Smooth muscle cell (in vitro differentiated cells): ENCODE results near the gene CYP2U1. TPM values are rescaled to one million over a fixed set of nuclear protein-coding genes. Genes with fewer than 3 reads are reported as not detected.

Experiments
- DNase-seq: peaks from one replicate; lab custom pipeline; 2025; ENCODE audit not compliant: unreplicated experiment; lab: John Stamatoyannopoulos, UW
- H2AFZ ChIP-seq: fragments of 200-600 bp; sonication (generic); 2 replicates; pipeline ENCODE4 v1.6.0; 2016; ENCODE audit warnings: antibody characterized with exemption, low read depth, mild to moderate bottlenecking
- H3F3A ChIP-seq: fragments of 200-600 bp; sonication (generic); 2 replicates; pipeline ENCODE4 v1.6.0; 2017; ENCODE audit warnings: antibody characterized with exemption, low read depth
- H3K27ac ChIP-seq: fragments of 200-600 bp; sonication (generic); 2 replicates; pipeline ENCODE4 v1.5.1; 2016; ENCODE audit warnings: low read depth, mild to moderate bottlenecking
- H3K27me3 ChIP-seq: fragments of 200-600 bp; sonication (generic); 2 replicates; pipeline ENCODE4 v1.6.1; 2016; ENCODE audit warnings: low read depth, mild to moderate bottlenecking
- H3K36me3 ChIP-seq: fragments of 200-600 bp; sonication (generic); 2 replicates; pipeline ENCODE4 v1.5.1; 2016; ENCODE audit warnings: low read depth
- H3K4me1 ChIP-seq: fragments of 200-600 bp; sonication (generic); 2 replicates; pipeline ENCODE4 v1.5.1; 2016; ENCODE audit warnings: low read depth
- H3K4me2 ChIP-seq: fragments of 200-600 bp; sonication (generic); 2 replicates; pipeline ENCODE4 v1.6.0; 2016; ENCODE audit warnings: mild to moderate bottlenecking
- H3K4me3 ChIP-seq: fragments of 200-600 bp; sonication (generic); 2 replicates; pipeline ENCODE4 v1.5.1; 2016; ENCODE audit warnings: mild to moderate bottlenecking
- H3K79me2 ChIP-seq: fragments of 200-600 bp; sonication (generic); 2 replicates; pipeline ENCODE4 v1.6.0; 2016; ENCODE audit warnings: low read depth, mild to moderate bottlenecking
- H3K9ac ChIP-seq: fragments of 200-600 bp; sonication (generic); 2 replicates; pipeline ENCODE4 v1.6.0; 2016; ENCODE audit warnings: low read depth
- H3K9me3 ChIP-seq: fragments of 200-600 bp; sonication (generic); replicated peaks from 2 replicates; pipeline ENCODE4 v1.5.1; 2016; ENCODE audit warnings: low read depth
- H4K20me1 ChIP-seq: fragments of 200-600 bp; sonication (generic); 2 replicates; pipeline ENCODE4 v1.6.0; 2016; ENCODE audit warnings: low read depth
- CTCF ChIP-seq: fragments of 200-600 bp; sonication (generic); IDR thresholded peaks from 2 replicates; pipeline ENCODE4 v1.5.1; 2017; ENCODE audit warnings: borderline replicate concordance, mild to moderate bottlenecking, antibody characterized with exemption; ENCODE audit not compliant: insufficient read depth, poor library complexity, severe bottlenecking
- WGBS: methylation state at CpG from one replicate; pipeline ENCODE4 v1.1.7; 2016; ENCODE audit warnings: low lambda C conversion rate; 5-methylcytosine and 5-hydroxymethylcytosine counted together
- polyA plus RNA-seq: library from polyadenylated mRNA; unstranded; fragments of >200 nt; fragmentation: Nextera tagmentation; extraction: Ambion mirVana; gene quantifications from 2 replicates; pipeline ENCODE4 v1.2.1, GENCODE V29; 2016
- total RNA-seq: library from RNA; depleted of rRNA; stranded (reverse); fragments of >200 nt; gene quantifications from 2 replicates; pipeline ENCODE4 v1.2.3, GENCODE V29; 2014

CYP2U1 gene
- total and polyA plus RNA-seq, 2 experiments from 2014 or later, result 1.9 to 4.4 TPM

DNA sequence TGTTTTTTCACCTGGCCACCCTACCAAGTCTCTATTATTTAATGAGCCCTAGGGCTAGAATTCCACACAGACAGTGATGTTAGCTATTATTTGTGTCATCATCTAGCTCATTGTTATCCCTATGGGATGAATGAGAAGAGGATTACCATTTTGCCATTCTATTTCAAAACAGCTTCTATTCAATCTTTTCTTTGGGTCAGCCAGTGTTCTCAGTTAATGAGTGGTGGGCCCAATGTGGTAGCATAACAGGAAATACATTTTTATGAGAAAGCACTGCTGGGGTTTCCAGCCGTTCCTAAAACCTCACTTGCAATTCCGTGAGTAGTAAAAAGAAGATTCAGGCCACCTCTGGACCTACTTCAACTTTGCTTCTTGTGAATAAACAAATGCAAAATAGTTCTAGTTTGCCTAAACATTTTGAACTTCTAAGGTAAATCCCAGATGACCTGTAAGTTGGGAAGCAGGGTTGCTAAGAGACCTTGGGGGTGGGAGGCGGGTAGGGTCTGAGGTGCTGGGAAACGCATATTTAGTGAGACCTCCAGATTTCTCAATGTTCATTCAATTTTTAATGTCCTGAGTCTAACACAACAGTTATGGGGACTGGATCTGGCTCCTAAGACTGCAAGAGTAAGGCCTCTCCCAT is 24.8 kb upstream of the CYP2U1 start:
- TF ChIP-seq CTCF, result no peak
- Histone ChIP-seq H3K36me3 (peaks cover 3% of the 10 kb centered on the region), H2AFZ (no peak overlapping the region), H3F3A (no peaks in the 10 kb centered on the region), H3K4me2 (no peak overlapping the region), H4K20me1 (no peaks in the 10 kb centered on the region), H3K9me3 (no peaks in the 10 kb centered on the region), H3K79me2 (no peaks in the 10 kb centered on the region), H3K27ac (no peak overlapping the region), H3K27me3 (no peaks in the 10 kb centered on the region), H3K4me1 (no peaks in the 10 kb centered on the region), H3K4me3 (no peak overlapping the region), H3K9ac (no peak overlapping the region)
- DNase-seq, result no peak
- 88% methylated on average over 4 of the region's 4 CpGs for WGBS

GRCh38 chr4:107908377-107908776 is 23.0 kb upstream of the CYP2U1 start:
- 93% methylated on average over 7 of the region's 7 CpGs for WGBS

DNA sequence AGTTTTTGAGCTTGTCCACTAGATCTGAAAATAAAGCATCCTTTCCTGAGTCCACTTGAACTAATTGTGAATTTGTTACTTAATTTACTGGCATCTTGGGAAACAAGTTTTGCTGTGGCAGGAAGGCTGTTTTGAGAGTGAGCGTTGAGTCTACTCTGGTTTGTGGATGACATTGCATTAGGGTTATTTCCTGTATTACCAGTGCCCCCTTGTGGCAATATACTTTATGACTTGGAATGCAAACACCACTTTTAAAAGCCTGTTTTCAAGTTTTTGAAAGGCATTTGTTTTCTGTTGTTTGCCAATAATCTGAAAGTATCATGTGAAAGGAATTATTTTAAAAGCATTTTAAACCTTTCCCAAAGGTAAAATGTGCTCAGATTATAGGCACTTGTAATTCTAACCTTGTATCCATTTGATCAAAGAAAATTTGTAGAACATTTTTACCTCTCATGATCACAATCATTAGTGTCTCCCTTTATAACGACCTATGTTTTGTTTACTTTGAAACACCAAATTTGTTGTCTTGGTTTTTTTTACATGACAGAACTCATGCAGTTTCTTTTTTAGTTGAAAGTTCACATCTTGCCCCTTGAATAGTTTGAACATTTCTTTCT is 18.0 kb upstream of the CYP2U1 start:
- peak; percentile 77 for TF ChIP-seq CTCF
- no peaks in the 10 kb centered on the region for H3K27me3 ChIP-seq
- no peaks in the 10 kb centered on the region for H4K20me1 ChIP-seq
- H3K9ac ChIP-seq, result no peak overlapping the region
- no peak overlapping the region for H3K4me3 ChIP-seq
- H3K79me2 ChIP-seq, result no peaks in the 10 kb centered on the region
- H3K4me2 ChIP-seq, result no peak overlapping the region
- WGBS, result 29% methylated on average over 2 of the region's 2 CpGs
- no peak overlapping the region for H2AFZ ChIP-seq
- no peaks in the 10 kb centered on the region for H3K9me3 ChIP-seq
- no peak overlapping the region for H3K27ac ChIP-seq
- no peaks in the 10 kb centered on the region for H3F3A ChIP-seq
- H3K4me1 ChIP-seq, result peaks cover 5% of the 10 kb centered on the region
- DNase-seq, result no peak
- no peaks in the 10 kb centered on the region for H3K36me3 ChIP-seq

More at GRCh38 chr4:107908377-107908776, 23.0 kb upstream of the CYP2U1 start:
- no peaks in the 10 kb centered on the region for H3K79me2 ChIP-seq
- no peak overlapping the region for H3K27ac ChIP-seq
- no peaks in the 10 kb centered on the region for H3K27me3 ChIP-seq
- TF ChIP-seq CTCF, result no peak
- no peak overlapping the region for H2AFZ ChIP-seq
- no peak overlapping the region for H3K4me3 ChIP-seq
- no peaks in the 10 kb centered on the region for H3K9me3 ChIP-seq
- H3K9ac ChIP-seq, result no peak overlapping the region
- no peaks in the 10 kb centered on the region for H3K36me3 ChIP-seq
- no peaks in the 10 kb centered on the region for H4K20me1 ChIP-seq
- H3K4me1 ChIP-seq, result peaks cover 5% of the 10 kb centered on the region
- no peaks in the 10 kb centered on the region for H3F3A ChIP-seq
- no peak overlapping the region for H3K4me2 ChIP-seq
- DNase-seq, result no peak

- WGBS, result 97% methylated on average over 1 of the region's 1 CpG
- no peak overlapping the region for H3K4me3 ChIP-seq
- no peak for DNase-seq
- H2AFZ ChIP-seq, result no peak overlapping the region
- no peaks in the 10 kb centered on the region for H3K79me2 ChIP-seq
- no peak overlapping the region for H3K4me2 ChIP-seq
- H3K9ac ChIP-seq, result no peak overlapping the region
- TF ChIP-seq CTCF, result no peak
- no peaks in the 10 kb centered on the region for H3K9me3 ChIP-seq
- H3K36me3 ChIP-seq, result no peaks in the 10 kb centered on the region
- H3F3A ChIP-seq, result no peaks in the 10 kb centered on the region
- H4K20me1 ChIP-seq, result no peaks in the 10 kb centered on the region
- H3K27me3 ChIP-seq, result no peaks in the 10 kb centered on the region
- peaks cover 5% of the 10 kb centered on the region for H3K4me1 ChIP-seq
- no peak overlapping the region for H3K27ac ChIP-seq
Observed at GRCh38 chr4:107915220-107915619, 16.1 kb upstream of the CYP2U1 start.
